Measurements from ENCODE around the gene ADPGK. TPM values are rescaled to one million over a fixed set of nuclear protein-coding genes. Genes with fewer than 3 reads are reported as not detected.
"Not testable (repeated sequence)": the region's sequence is repeated elsewhere in the genome, so short reads cannot be mapped to it uniquely, and the experiment has no call there.

ADPGK gene
- total RNA-seq, 1 donor from 2014 or later, result 24.8 TPM

- TF ChIP-seq CTCF (IDR thresholded peaks at IDR 0.05), result no peak
- Histone ChIP-seq H3K36me3 (peaks cover 2 to 22% of the 10 kb centered on the region in 2 donors), H3K9me3 (no peaks in the 10 kb centered on the region), H3K4me3 (no peak overlapping the region), H3K27ac (no peak overlapping the region), H3K4me1 (no peaks in the 10 kb centered on the region), H3K27me3 (no peaks in the 10 kb centered on the region)
- no peak for DNase-seq (ENCODE audit: low spot score in 2 of 2)
- intact Hi-C loops (cut with DNase I), result no loop called here
These were observed 58.1 kb downstream of the ADPGK start for GRCh38 chr15:72725446-72725845.

- DNase-seq (ENCODE audit: low spot score in 2 of 2), result no peak
- TF ChIP-seq CTCF (IDR thresholded peaks at IDR 0.05), result no peak
- Histone ChIP-seq H3K27me3 (no peaks in the 10 kb centered on the region), H3K36me3 (peaks cover 2 to 22% of the 10 kb centered on the region in 2 donors), H3K9me3 (no peaks in the 10 kb centered on the region), H3K4me3 (no peak overlapping the region), H3K4me1 (no peaks in the 10 kb centered on the region), H3K27ac (no peak overlapping the region)
- intact Hi-C loops (cut with DNase I), result loop anchor here (5.0 kb wide), 1 partner anchor 548 kb away; no protein-coding TSS in a partner anchor
These were observed 59.5 kb downstream of the ADPGK start for GRCh38 chr15:72724028-72724427.

DNA sequence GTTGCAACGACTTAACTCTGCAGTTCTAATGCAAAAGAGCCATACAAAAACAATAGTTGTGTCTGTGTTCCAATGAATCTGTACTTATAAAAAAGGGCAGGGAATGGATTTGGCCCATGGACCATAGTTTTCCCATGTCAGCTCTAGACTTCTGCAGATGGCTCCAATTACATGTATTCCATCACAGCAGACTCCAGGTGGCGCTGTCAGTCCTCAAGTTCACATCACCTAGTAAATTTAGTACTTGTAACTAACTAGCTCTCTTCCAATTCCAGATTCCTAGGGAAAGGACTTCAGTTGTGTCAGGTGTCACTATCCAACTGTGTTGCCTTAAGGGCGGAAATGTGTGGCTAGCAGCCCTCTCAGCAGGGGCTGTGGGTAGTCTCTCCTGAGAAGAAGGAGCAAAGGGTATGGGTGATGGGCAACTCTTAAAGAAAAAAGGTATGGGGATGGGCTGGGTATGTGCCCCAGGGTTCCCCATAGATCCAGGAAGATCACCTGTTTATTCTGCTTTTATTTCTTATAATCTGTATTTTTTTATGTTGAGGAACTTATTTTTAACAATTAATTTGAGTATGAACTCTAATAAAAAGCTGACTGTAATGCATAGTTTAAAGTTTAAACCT is 61.4 kb downstream of the ADPGK start:
- H3K36me3 ChIP-seq, result peaks cover 5 to 18% of the 10 kb centered on the region in 2 donors
- DNase-seq (ENCODE audit: low spot score in 2 of 2), result peak in 1 of 2 donors; percentile 71
- H3K4me3 ChIP-seq, result no peak overlapping the region
- H3K9me3 ChIP-seq, result no peaks in the 10 kb centered on the region
- intact Hi-C loops (cut with DNase I), result loop anchor here (5.0 kb wide), 1 partner anchor 550 kb away; no protein-coding TSS in a partner anchor
- no peak overlapping the region for H3K27ac ChIP-seq
- TF ChIP-seq CTCF (IDR thresholded peaks at IDR 0.05), result peak; percentile 30 to 65 (median 45)
- H3K4me1 ChIP-seq, result no peaks in the 10 kb centered on the region
- H3K27me3 ChIP-seq, result no peaks in the 10 kb centered on the region

DNA sequence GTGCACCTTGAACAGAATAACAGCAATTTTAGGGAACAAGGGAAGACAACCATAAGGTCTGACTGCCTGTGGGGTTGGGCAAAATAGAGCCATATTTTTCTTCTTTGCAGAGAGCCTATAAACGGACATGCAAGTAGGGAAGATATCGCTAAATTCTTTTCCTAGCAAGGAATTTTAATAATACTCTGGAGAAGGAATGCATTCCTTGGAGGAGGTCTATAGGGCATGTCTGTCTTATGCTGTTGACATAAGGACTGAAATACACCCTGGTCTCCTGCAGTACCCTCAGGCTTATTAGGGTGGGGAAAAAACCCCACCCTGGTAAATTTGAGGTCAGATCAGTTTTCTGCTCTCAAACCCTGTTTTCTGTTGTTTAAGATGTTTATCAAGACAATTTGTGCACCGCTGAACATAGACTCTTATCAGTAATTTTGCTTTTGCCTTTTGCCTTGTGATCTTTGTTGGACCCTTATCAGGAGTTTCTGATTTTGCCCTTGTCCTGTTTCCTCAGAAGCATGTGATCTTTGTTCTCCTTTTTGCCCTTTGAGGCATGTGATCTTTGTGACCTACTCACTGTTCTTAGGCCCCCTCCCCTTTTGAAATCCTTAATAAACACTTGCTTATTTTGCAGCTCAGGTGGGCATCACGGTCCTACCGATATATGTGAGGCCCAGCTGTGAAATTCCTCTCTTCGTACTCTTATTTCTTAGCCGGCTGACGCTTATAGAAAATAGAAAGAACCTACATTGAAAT is 74.8 kb downstream of the ADPGK start:
- H3K4me1 ChIP-seq; H3K27me3 ChIP-seq; DNase-seq (ENCODE audit: low spot score in 2 of 2); H3K9me3 ChIP-seq; intact Hi-C loops (cut with DNase I); H3K4me3 ChIP-seq; H3K27ac ChIP-seq: not testable (repeated sequence)
- H3K36me3 ChIP-seq, result peaks cover under 1 to 21% of the 10 kb centered on the region in 2 donors

DNA sequence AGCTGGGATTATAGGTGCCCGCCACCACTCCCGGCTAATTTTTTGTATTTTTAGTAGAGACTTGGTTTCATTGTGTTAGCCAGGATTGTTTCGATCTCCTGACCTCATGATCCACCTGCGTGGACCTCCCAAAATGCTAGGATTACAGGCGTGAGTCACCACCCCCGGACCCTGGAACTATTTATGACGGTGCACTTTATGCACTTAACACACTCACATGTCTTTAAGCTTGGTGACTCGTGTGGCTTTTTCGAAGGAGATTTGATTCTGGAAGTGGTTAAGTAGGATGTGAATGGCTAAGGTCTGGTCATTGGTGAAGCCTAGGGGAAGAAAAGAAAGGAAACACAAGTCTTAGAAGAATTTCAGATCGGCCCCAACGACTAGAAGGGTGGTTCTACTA is 77.3 kb downstream of the ADPGK start:
- H3K4me3 ChIP-seq, result no peak overlapping the region
- DNase-seq (ENCODE audit: low spot score in 2 of 2), result no peak
- intact Hi-C loops (cut with DNase I), result no loop called here
- no peaks in the 10 kb centered on the region for H3K9me3 ChIP-seq
- H3K27me3 ChIP-seq, result no peaks in the 10 kb centered on the region
- H3K36me3 ChIP-seq, result no peaks in the 10 kb centered on the region
- no peak for TF ChIP-seq CTCF (IDR thresholded peaks at IDR 0.05)
- no peak overlapping the region for H3K27ac ChIP-seq
- H3K4me1 ChIP-seq, result no peaks in the 10 kb centered on the region

Other genes with a start within 250 kb of the ADPGK start
- gene GOLGA6B, start 129.1 kb downstream of the ADPGK start, total RNA-seq, result not detected
- gene HIGD2B, start 97.6 kb downstream of the ADPGK start, total RNA-seq, result not detected
- gene BBS4, start 97.6 kb downstream of the ADPGK start, total RNA-seq, result 9.9 TPM

Data from ascending aorta (tissue), 2 donors.